GM18508 (cell line): Measurements from ENCODE around the gene ZDHHC4.

Source experiments
- ATAC-seq: cut with Tn5 transposase; IDR thresholded peaks from one replicate; pipeline ENCODE4 v1.9.1; 2021; ENCODE audit warnings: moderate number of reproducible peaks; ENCODE audit not compliant: insufficient read depth, unreplicated experiment

ZDHHC4 gene

DNA sequence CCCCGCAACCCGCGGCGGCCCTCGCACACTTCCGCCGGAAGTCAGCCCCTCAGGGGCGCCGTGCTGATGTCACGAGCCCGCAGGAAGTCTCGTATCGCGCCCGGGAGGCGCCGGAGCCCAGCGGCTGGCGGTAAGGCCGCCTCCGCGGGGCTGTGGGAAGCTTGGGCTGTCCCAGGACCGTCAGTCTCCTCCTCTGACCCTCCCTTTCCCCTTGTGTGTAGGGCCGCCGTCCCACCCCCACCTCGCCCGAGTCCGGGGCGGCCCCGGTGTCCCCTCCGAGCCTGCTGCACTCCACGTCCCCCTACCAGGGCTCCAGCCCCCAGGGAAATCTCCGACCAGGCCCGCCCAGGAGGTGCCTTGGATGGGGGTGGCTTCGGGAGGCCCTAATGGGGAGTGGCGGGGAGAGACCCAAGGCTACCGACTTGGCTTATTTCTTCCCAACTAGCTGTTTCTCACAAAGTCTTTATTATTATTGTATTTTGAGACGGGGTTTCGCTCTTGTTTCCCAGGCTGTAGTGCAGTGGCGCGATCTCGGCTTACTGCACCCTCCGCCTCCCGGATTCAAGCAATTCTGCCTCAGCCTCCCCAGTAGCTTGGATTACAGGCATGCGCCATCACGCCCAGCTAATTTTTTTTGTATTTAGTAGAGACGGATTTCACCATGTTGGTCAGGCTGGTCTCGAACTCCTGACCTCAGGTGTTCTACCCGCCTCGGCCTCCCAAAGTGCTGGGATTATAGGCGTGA is at the start of gene ZDHHC4:
Gene ZDHHC4, plus strand, starts transcription at position 86 of the 745 bp plus-strand sequence. CDS start 3,108 bp downstream, outside the sequence.
- peak; percentile 80 for ATAC-seq

DNA sequence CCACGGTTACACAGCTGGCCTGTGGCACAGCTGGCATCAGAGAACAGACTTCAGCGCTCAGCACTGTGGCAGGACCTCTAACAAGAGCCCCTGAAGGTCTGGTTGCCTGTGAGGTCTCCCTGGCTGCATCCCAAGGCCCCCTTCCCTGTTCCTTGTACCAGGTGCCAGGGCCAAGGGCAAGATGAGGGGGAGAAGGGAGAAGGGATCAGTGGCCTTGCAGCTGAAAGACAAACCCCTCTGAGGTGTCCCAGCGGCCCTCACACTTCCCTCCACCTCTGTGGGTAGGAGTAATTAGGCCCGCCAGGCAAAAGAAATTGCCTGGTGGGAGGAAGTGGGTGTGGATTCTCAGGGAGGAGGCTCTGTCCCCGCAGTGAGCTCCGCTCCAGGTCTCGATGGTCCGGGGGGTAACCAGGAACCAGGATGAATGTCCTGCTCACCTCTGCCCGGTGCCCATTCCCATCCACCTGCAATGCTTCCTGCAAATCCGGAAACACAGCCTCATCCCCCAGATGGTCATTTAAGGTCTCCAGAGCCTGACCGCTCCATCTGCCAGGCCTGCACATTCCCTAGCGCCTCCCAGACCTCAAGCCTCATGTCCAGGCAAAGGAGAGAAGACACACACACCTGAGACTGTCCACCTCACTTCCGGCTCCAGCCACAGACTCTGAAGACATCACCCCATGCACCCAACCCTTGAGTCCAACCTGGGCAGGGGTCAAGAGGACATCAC is 48.7 kb upstream of the ZDHHC4 start:
- ATAC-seq = no peak

DNA sequence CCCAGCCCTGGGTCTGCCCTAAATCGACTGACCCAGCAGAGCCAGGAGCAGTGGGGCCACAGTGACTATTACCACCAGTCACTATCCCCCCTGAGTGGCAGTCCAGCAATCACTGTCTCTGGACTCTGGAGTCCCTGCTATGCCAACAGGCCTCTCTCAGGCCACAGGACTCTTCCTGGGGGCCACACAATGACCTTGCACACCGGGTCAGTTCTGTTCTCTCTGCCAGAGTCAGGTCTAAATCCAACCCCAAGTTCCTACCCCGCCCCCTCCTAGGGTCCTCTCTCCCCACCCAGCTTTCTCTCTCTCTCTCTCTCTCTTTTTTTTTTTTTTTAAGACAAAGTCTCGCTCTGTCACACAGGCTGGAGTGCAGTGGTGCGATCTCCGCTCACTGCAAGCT is 47.6 kb upstream of the ZDHHC4 start:
- ATAC-seq = no peak

DNA sequence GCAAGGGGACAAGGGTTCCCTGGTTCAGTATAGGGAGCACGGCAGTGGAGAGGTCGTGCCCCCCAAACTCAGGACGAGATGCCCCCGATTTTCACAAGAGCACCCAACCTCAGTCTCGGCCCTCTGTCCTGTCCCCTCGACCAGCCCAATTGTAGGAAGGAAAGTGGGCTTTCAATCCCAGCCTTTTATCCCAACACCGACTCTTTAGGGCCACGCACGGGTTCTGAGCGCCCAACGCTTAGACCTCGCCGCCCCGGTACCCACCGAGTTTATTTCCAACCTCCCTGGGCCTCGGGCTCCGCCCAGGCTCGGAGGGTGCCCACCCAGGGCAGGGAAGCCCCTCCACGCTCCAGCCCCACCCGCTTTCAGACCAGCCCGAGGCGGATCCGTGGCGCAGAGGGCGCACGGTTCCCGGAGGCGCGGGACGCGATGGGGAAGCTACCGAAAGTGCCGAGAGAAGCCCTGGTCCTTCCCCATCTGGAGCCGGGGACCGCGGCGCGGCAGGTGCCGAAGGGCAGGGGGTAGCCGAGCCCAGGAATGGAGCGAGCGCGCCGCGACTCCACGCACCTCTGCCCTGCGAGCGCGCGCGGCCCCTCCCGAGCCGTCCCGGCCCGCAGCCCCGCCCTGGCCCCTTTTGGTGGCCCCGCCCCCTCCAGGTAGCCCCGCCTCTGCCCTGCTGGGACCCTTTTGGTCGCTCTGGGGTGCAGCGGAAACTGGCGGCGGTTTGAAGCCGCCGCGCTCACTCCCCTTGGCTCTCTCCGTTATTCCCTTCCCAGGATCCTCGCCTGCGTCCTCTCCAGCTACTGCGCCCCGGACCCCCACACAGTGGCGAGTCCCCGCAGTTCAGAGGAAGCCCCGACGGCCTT is 46.4 kb upstream of the ZDHHC4 start:
- no peak for ATAC-seq

DNA sequence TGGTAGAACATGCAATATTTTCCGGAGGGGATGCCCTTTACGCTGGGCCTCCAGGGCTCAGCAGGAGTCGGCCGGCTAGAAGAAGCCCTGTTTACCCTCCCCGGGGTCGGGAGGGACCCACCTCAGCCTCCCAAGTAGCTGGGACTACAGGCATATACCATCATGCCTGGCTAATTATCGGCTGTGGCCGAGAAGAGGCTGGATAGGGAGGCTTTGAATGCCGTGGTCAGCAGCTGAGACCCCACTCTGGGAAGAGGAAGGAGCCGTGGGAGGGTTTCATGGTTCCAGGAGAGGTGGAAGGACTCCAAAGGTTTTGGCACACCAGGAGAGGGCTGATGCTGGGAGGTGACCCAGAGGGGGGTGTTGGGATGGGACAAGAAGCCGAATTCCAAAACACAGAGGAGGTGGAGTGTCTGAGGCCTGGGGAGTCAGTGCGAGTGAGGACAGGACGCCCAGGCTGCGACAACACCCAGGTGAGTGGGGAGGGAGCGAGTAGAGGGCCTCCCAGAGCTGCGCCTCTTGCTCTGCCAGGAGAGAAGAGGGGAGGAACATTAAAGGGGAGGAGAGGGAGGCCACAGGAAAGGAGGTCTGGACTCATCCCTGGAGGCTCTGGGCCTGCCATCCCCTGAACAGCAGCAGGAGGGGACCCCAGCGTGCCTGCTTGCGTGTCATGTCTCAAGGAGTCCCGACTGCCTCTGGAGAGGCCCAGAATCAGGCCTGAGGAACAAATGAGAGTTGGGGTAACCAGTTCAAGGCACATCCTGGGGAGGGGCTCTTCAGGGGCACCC is 45.6 kb upstream of the ZDHHC4 start:
- no peak for ATAC-seq

DNA sequence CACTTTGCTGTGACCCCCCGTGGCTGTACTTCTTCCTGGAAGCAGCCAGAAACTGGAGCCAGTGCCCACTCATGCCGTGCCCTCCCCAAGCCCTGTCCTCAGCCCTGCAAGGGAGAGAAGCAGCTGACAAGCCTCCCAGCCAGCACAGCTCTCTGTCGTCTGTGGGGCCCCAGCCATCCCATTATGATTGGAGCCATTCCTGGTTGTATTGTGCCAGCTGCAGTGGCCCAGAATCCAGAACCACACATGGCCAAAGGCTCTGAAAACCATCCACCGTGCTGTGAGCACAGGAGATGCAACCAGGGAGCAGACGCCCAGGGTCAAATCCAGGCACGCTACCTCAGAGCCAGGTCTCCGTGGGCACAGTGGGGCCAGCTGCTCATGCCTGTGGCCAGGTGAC is 44.7 kb upstream of the ZDHHC4 start:
- ATAC-seq = no peak

DNA sequence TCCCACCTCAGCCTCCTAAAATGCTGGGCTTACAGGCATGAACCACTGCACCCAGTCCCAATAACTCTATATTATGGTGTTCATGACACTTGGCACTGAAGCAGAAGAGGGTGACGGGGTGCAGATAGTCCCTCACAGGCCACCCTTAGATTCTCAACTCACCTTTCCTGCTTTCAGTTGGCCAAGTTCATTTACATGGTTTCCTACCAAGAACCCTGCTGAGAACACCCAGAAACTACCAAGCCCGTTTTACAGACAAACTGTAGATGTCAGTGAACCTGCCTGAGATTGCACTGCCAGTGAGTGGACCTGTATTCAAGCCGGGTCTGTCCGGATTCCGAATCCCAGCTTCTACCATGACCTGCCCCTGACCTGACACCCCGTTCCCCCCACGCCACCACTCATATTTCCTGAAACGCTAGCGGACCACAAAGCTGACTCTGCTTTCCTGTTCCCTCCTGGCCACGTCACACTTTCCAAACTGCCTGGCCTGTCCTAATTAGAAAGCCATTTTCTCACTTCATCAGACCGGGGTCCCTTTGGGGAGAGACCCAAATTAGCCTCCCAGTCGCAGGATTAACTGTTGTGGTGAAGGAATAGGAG is 43.3 kb upstream of the ZDHHC4 start:
- ATAC-seq = no peak

DNA sequence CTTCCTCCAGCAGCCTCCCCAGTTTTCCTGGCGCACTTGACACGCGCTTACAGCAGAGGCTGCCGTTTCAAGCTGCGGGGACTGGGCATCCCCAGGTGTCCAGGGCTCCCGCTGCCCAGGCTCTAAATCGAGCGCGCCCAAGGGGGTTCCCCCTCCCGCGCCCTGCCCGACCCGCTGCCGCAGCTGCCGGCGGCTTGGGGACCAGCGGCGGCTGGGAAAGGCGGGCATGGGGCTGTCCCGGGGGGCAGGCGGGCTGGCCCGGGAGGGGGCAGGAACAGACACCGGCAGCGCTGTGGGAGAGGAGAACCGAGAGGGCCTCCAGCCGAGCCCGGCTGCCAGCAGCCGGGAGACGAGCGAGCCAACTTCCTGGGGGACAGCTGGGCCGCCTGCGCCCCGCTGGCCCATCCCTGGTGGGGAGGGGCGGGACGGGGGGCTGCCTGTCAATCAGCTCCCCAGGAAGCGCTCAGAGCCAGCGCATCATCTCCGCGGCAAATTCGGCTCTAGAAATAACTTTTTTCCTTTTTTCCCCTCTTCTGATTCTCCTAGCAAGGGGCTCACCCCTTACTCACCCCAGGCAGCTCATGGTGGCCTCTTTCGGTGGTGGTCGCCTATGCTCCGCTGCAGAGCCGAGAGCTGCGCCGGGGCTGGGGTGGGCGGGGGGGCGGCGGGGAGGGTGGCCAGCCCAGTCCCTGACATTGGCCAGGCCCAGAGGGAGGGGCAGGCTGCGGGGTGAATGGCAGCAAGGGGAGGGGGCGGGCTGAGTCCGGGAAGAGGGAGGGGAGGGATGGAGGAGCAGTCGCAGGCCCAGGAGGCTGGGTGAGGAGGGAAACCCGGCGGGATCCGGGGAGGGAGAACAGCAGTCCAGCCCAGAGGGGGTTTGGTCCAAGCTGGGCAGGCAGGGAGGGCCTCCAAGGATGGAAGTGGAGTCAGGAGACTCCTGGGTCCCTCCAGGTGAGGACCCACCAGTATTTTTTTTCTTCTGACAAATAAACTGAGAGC is 40.7 kb upstream of the ZDHHC4 start:
- no peak for ATAC-seq

DNA sequence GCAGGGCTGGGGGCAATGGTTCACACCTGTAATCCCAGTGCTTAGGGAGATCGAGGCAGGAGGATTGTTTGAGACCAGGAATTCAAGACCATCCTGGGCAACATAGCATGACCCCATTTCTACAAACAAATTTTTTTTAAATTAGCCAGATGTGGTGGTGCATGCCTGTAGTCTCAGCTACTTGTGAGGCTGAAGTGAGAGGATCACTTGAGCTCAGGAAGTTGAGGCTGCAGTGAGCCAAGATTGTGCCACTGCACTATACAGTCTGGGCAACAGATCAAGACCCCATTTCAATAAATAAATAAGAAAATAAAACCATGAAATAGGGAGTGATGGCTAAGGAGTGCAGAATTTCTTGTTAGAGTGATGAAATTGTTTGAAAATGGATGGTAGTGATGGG is 34.9 kb upstream of the ZDHHC4 start:
- no peak for ATAC-seq

DNA sequence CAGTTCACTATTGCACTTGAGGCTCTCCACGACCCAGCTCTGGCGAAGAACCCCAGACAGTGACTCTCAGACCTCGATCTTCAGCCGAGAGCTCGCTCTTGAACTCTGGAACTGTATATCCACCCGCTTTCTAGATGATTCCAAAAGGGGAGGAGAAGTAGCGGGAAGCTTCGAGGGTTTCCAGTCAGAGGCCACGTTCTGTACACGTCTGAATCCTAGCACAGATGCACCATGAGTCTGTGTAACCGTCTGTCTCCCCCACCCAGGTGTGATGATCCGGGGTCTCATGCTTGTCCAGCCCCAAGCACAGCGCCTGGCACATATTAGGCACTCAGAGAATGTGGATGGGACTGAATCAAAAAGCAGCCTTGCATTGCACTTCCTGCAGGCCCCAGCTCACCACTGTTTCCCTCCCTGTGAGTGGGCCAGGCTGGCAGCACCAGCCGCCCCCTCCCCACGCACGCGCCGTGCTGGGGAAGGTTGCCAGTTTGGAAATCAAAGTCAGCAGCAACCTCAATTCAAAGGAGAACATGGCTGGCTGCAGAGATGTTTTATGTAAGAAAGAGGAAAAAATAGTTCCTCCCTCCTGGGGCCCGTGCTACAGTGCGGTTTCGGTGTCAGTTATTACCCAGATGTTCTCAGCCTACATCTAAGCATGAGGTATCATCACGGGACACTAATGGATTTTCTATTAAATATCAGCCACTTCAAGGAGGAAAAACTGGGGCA is 31.7 kb upstream of the ZDHHC4 start:
- ATAC-seq = no peak

DNA sequence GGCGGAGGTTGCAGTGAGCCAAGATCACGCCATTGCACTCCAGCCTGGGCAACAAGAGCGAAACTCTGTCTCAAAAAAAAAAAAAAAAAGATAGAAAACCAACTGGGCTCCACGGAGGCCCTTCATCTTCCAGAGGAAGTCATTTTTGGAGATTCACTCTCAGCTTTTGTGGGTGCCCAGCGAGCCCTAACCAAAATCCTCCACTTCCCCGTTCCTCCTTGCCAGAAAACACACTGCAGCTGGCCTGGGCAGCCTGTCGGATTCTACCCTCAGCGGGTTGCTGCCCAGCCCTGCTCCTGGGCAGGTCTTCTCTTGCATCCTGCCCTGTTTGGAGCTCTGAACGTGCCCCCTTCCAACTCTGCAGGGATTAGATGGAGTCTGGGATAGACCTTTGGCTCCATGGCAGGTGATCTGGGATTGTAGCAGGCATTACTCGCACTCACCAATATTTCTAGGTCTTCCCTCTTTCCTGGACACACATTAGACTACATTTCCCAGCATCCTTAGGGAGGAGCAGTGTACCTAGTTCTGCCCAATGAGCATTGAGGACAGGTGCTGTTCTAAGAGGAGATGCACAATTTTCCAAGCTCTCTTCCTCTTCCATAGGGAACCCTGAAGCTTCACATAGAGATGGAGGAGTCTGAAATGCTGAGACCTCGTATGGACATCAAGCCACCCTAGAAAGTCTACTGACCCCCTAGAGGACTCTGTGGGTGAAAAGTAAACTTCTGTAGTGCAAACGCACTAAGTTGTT is 30.6 kb upstream of the ZDHHC4 start:
- ATAC-seq = no peak

DNA sequence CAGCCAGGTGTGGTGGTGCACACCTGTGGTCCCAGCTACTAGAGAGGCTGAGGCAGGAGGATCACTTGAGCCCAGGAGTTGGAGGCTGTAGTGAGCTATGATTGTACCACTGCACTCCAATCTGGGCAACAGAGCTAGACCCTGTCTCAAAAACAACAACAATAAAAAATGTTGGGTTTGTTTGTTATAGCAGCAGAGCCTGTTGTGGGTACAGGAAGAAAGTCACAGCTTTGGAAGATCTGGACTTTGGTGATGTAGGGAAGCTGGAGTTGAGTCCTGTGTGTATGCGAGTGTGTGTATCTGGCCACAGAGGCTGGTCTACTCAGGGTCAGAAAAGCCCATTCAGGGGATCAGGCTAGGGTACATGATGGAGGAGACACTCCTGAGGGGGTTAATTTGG is 29.9 kb upstream of the ZDHHC4 start:
- no peak for ATAC-seq

DNA sequence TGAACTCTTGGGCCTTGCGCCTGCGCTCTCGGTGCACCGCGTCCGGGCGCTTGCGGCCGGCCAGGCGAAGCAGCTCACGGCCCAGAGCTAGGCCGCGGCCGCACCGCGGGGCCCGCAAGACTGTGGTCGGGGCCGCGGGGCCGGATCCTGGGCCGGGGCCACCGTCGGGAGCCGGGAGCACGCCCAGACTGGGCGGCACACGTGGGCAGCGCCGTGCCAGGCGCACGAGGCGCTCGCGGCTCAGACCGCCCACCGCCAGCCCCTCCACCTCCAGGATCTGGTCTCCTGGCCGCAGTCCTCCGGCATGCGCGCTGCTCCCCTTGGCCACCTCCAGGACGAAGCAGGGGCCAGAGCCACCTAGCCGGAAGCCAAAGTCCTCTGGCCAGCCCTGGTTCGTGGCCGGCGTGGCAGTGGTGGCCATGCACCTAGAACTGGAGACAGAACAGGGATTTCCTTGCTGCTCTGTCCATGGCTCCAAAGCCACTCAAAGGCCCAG is 26.2 kb upstream of the ZDHHC4 start, which contains the start of gene GRID2IP:
Gene GRID2IP, minus strand, starts transcription at position 446 of the 496 bp plus-strand sequence. Its CDS starts 25 bp downstream, at position 421.
- ATAC-seq = no peak

DNA sequence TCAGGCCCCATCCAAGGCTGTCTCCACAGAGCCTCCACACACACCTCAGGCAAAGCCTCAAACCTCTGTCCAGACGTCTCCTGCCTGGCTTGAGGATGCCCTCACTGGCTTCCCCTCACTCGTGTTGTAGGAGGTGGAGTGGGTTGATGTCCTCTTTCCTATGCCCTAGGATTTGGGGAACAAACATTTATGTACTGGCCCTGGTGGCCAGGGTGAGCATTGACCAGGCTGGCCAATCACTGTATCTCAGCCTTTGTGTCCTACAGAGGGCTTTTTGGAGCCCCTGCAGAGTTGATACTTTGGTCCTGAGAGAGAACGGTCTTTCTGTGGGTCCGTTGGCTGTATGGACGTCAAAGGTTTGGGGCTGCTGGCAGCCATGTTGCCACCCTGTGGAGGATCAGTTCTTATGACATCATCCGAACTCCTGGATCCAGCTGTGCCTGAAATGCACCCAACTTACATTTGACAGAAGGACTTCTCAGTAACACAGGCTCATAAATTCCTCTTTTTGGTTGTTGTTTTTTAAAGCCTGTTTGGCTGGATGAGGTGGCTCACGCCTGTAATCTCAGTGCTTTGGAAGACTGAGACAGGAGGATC is 23.7 kb upstream of the ZDHHC4 start:
- ATAC-seq = no peak

DNA sequence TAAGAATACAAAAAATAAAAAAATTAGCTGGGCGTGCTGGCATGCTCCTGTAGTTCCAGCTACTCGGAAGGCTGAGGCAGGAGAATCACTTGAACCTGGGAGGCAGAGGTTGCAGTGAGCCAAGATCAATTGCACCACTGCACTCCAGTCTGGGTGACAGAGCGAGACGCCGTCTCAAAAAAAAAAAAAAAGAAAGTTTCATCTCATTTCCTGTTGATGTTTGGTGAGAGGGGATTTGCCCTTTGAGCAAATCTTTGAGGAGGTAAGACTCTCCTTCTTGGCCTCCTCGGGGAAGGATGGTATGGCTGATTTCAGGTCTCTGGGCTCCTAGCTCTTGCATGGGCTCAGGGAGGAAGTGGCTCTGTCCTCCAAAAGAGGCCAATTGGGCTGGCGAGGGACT is 22.4 kb upstream of the ZDHHC4 start:
- ATAC-seq = no peak

DNA sequence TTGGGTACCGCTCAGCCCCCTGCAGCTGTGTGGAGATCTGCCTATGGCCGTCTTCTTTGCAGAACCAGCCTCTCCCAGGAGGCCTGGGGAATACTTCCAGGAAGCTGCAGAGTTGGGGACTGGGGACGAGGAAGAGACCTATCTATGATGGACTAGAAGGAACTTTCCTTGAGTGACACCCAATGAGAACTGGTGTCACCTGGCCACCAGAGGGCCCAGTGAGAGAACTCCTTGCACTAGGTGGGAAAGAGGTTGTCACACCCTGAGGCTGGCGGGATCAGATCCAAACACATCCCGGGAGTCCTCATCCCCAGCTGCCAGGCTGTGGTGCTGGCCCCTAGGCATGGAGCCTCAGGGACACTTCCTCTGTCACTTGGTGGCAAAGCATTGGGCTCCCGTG is 21.1 kb upstream of the ZDHHC4 start:
- ATAC-seq = no peak

DNA sequence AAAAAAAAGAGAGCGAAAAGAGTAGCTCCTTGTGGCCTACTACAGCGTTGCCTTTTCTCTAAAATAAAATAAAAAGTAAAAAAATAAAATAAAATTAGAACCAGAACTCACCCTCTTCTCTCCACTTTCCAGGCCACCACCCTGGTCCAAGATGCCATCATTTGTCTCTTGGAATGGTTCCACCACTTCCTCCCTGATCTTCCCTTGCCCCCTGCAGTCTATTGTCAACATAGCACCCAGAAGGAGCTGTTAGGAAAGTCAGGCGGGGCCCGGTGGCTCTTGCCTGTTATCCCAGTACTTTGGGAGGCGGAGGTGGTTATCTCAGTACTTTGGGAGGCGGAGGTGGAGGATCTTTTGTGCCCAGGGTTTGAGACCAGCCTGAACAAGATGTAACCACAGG is 18.4 kb upstream of the ZDHHC4 start:
- ATAC-seq = no peak
